ENCODE data around the gene OSBPL1A. TPM values are rescaled to one million over a fixed set of nuclear protein-coding genes. Genes with fewer than 3 reads are reported as not detected.

OSBPL1A gene
- total RNA-seq, 4 donors from 2014 or later, result 52.9 to 67.6 (median 59.0) TPM

DNA sequence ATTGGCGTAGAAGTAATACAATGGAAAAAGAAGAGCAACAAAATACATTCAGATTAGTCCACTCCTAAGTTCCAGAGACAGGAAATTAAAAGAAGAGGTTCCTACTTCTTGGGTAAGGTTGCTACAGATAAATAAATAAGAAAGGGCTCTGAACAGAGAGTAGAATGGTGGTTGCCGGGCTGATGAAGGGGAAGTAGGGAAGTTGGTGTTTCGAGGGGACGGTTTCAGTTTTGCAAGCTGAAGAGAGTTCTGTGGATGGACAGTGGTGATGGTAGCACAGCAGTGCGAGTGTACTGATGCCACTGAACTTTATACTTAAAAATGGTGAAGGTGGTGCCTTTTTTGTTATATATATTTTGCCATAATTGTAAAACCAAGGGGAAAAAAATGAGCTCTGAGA lies 210.6 kb downstream of the OSBPL1A start:
- Histone ChIP-seq H3K36me3 (no peaks in the 10 kb centered on the region), H3K27me3 (no peaks in the 10 kb centered on the region), H3K4me1 (no peaks in the 10 kb centered on the region), H3K9me3 (no peaks in the 10 kb centered on the region), H3K4me3 (no peak overlapping the region), H3K27ac (no peak overlapping the region)
- no peak for TF ChIP-seq POLR2A (IDR thresholded peaks at IDR 0.05)
- TF ChIP-seq, protein P1, sequence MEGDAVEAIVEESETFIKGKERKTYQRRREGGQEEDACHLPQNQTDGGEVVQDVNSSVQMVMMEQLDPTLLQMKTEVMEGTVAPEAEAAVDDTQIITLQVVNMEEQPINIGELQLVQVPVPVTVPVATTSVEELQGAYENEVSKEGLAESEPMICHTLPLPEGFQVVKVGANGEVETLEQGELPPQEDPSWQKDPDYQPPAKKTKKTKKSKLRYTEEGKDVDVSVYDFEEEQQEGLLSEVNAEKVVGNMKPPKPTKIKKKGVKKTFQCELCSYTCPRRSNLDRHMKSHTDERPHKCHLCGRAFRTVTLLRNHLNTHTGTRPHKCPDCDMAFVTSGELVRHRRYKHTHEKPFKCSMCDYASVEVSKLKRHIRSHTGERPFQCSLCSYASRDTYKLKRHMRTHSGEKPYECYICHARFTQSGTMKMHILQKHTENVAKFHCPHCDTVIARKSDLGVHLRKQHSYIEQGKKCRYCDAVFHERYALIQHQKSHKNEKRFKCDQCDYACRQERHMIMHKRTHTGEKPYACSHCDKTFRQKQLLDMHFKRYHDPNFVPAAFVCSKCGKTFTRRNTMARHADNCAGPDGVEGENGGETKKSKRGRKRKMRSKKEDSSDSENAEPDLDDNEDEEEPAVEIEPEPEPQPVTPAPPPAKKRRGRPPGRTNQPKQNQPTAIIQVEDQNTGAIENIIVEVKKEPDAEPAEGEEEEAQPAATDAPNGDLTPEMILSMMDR (IDR thresholded peaks at IDR 0.05), result no peak
- DNase-seq, result no peak

DNA sequence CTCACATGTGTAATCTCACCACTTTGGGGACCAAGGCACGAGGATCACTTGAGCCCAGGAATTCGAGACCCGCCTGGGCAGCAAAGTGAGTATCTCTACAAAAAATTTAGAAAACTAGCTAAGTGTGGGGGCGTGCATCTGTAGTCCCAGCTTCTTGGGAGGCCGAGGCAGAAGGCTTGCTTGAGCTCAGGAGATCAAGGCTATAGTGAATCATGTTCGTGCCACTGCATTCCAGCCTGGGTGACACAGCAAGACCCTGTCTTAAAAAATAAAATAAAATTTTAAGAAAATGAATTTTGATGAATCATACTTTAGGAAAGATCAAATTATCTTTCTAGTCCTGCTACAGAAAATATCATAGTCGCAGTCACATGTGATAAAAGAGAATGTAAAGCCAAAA lies 211.8 kb downstream of the OSBPL1A start:
- no peak for DNase-seq
- Histone ChIP-seq H3K4me1 (no peaks in the 10 kb centered on the region), H3K27me3 (no peaks in the 10 kb centered on the region), H3K9me3 (no peaks in the 10 kb centered on the region), H3K36me3 (no peaks in the 10 kb centered on the region), H3K27ac (no peak overlapping the region), H3K4me3 (no peak overlapping the region)
- no peak for TF ChIP-seq POLR2A (IDR thresholded peaks at IDR 0.05)
- TF ChIP-seq, protein P1 (IDR thresholded peaks at IDR 0.05), result no peak

DNA sequence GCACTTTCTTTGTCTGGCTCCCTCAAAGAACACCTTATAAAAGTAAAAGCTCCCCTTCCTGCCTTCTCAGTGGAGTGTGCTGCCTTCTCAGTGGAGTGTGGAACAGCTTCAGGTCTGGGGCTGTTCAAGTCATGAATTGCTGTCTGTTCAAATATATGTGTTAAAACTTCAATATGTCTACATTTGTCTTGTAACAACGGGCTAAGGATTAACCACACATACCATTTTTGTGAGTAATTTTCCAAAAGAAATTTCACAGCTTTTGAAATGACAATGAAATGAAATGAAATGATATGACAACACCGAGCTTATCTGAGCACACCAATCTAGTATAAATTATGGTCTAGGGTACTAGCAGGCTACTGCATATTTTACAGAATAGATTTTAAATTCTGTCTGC lies 215.8 kb downstream of the OSBPL1A start:
- H3K4me1 ChIP-seq, result peaks cover 0 to 4% (median 0%) of the 10 kb centered on the region in 4 donors
- H3K36me3 ChIP-seq, result peaks cover 0 to 4% (median 0%) of the 10 kb centered on the region in 3 donors
- no peak overlapping the region for H3K27ac ChIP-seq
- no peak overlapping the region for H3K4me3 ChIP-seq
- H3K27me3 ChIP-seq, result no peaks in the 10 kb centered on the region
- no peaks in the 10 kb centered on the region for H3K9me3 ChIP-seq
- no peak for DNase-seq
- TF ChIP-seq POLR2A (IDR thresholded peaks at IDR 0.05), result no peak
- TF ChIP-seq, protein P1 (IDR thresholded peaks at IDR 0.05), result no peak

DNA sequence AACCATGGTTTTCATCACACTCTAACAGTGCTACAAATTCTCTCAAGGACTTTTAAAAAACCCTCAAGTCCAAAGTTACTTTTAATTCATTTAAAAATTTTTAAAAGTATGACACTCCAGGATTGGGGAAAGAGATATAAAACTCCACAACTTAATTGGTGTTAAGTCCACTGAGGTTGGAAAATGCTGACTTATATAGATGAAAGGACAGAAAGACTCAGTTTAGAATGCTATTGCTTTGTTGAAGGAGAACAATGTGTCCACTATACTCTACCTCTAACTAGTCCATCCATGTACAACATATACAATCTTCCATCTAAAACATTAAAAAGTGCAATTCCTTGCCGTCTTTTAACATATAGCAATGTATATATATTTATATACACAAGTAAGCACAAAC lies 217.6 kb downstream of the OSBPL1A start:
- no peaks in the 10 kb centered on the region for H3K27me3 ChIP-seq
- no peak overlapping the region for H3K27ac ChIP-seq
- peaks cover 0 to 4% (median 0%) of the 10 kb centered on the region in 3 donors for H3K36me3 ChIP-seq
- no peak overlapping the region for H3K4me3 ChIP-seq
- H3K9me3 ChIP-seq, result no peaks in the 10 kb centered on the region
- no peak for TF ChIP-seq POLR2A (IDR thresholded peaks at IDR 0.05)
- TF ChIP-seq, protein P1 (IDR thresholded peaks at IDR 0.05), result no peak
- peaks cover 0 to 6% (median 0%) of the 10 kb centered on the region in 4 donors for H3K4me1 ChIP-seq
- no peak for DNase-seq

DNA sequence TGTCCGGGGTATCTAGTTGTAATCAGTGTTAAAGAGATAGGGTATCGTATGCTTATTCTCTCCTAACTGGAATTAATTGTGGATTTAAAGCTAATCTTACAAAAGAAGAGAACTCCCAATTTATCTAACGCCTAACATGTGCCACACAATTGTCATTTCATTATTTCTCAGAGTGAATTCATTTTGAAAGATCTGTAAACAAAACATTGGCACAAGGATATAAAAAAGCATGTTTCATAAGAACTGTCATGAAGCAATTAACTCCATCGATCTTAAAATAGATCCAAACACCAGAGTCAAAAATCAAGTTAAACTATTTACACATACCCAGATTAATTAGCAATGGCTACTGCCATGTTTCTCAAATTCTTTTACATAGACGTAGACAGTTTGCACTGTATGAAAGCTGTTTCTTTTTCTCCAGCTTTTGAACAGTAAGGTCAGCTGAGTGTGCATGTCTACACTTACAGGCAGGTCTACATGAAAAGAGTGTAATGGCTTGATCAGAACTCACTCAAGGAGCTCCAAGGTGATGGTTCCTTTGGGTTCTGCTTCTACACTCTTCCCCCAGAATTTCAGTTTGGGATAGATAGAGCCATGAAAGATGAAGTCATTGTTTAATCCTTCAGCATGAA lies 220.0 kb downstream of the OSBPL1A start:
- no peak overlapping the region for H3K4me3 ChIP-seq
- no peaks in the 10 kb centered on the region for H3K9me3 ChIP-seq
- H3K27me3 ChIP-seq, result no peaks in the 10 kb centered on the region
- no peak for TF ChIP-seq POLR2A (IDR thresholded peaks at IDR 0.05)
- TF ChIP-seq, protein P1 (IDR thresholded peaks at IDR 0.05), result no peak
- peaks cover 0 to 6% (median 0%) of the 10 kb centered on the region in 4 donors for H3K4me1 ChIP-seq
- DNase-seq, result no peak
- H3K27ac ChIP-seq, result no peak overlapping the region
- peaks cover 0 to 15% (median 0%) of the 10 kb centered on the region in 3 donors for H3K36me3 ChIP-seq

Measured in Peyer's patch (tissue), 4 donors.